Measurements from ENCODE around the gene MEPE.
"Not testable (repeated sequence)": the region's sequence is repeated elsewhere in the genome, so short reads cannot be mapped to it uniquely, and the experiment has no call there.

The MEPE gene

GRCh38 chr4:87884976-87885549 is 52.3 kb downstream of the MEPE start:
- no peak for DNase-seq (ENCODE audit: low spot score)

- DNase-seq (ENCODE audit: low spot score): no peak
These were observed 53.3 kb downstream of the MEPE start for GRCh38 chr4:87886083-87886482.

- not testable (repeated sequence) for DNase-seq (ENCODE audit: low spot score)
These were observed 58.0 kb downstream of the MEPE start for GRCh38 chr4:87890753-87891152.

- DNase-seq (ENCODE audit: low spot score): peak; percentile 61
These were observed 63.3 kb downstream of the MEPE start for GRCh38 chr4:87895964-87896621.
